NCI-H82 treated with DMSO at 0.1 percent for 48 hours (cell line): ENCODE data around the gene MS4A14.
"Not testable (repeated sequence)": the region's sequence is repeated elsewhere in the genome, so short reads cannot be mapped to it uniquely, and the experiment has no call there.

Experiments used
- DNase-seq: peaks from one replicate; lab custom pipeline; 2025; ENCODE audit not compliant: unreplicated experiment; lab: John Stamatoyannopoulos, UW

MS4A14 gene

DNA sequence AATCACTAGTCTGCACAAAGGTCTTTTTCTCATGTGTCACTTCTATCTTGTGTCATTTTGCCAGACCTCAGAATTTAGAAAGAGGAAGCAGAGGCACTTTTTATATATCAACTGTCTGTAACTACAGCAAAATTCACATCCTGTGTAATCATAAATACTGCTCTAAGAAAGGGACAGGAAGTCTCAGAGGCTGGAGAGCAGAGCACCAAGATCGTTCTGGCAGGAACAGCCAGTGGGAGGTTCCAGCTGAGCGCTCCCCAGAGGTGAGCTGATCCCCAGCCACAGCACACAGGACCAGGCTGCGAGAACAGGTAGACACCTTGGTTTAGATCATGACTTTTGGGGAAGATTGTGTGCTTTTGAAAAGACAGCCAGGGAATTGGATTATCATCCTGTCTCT, 17.9 kb upstream of the MS4A14 start, which contains the start of gene MS4A7:
Gene MS4A7, plus strand, starts transcription at position 179 of the 400 bp plus-strand sequence. CDS start 4,610 bp downstream, outside the sequence.
- no peak for DNase-seq

DNA sequence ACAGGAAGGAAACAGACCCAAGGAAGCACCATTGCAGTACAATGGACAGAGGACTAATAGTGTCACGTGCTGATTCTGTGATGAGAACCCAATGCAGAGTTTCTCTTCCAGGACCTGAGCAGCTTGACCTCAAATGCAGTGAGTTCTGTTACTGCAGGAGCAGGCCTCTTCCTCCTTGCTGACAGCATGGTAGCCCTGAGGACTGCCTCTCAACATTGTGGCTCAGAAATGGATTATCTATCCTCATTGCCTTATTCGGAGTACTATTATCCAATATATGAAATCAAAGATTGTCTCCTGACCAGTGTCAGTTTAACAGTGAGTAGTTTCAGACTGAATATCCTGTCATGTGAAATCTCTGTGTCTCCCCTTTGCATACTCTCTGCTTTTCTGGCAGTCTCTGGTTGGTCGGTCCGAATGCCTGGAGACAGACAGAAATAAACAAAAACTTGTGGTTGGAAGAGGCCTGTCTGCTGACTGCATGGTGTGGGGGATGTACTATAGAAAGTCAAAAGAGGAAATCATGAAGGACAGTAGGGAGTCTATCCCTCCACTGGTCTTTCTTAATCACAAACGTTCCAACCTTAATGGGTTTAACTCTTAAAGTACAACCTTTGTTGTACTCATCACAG, 6.9 kb upstream of the MS4A14 start:
- no peak for DNase-seq

DNA sequence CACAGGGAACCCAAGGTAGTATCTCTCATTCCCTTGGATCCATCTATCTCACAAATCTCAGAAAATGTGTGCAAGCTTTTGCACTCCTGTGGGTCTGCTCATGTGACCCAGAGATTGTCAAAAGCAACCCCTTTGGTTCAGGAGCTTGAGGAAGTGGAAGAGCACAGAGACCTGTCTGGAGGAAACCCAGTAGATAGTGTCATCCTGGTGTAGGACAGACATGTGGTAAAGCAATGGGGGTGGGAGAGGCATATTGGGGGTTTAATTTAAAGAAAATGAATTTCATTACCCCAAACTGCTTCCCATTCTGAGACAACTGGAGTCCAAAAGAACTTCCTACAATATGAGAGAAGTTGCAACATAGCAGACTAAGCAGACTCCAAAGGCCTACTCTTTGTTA, 5.8 kb upstream of the MS4A14 start:
- DNase-seq = no peak

DNA sequence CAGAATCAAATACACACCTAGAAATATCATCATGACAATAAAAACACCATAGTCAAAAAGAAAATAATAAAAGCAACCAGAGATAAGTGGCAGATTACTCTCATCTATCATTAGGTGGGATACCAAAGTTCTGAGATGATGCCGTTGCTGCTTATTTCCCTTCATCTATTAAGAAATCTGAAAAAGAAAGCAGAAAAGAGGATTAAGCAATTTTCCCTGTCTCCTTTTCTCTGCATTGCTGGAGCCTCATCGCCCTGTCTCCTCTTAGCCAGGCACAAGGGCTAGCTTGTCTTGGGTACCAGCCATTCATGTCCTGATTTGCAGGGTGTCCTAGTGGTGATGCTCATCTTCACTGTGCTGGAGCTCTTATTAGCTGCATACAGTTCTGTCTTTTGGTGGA, 3.9 kb upstream of the MS4A14 start:
- DNase-seq = no peak

DNA sequence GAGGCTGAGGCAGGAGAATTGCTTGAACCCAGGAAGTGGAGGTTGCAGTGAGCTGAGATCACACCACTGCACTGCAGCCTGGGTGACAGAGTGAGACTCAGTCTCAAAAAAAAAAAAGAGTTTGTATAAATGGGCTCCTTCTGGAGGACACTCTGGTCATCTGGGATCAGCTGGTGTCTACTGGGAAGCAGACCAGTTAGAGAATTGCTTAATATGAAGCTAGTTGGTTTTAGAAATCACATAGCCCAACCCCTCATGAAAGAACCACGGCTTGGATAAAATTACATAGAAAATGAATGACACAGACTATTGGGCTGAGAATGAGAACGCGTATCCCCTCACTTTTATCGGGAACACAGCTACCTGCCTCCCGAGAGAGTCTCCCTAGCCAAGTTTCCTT, 3.2 kb upstream of the MS4A14 start:
- no peak for DNase-seq

DNA sequence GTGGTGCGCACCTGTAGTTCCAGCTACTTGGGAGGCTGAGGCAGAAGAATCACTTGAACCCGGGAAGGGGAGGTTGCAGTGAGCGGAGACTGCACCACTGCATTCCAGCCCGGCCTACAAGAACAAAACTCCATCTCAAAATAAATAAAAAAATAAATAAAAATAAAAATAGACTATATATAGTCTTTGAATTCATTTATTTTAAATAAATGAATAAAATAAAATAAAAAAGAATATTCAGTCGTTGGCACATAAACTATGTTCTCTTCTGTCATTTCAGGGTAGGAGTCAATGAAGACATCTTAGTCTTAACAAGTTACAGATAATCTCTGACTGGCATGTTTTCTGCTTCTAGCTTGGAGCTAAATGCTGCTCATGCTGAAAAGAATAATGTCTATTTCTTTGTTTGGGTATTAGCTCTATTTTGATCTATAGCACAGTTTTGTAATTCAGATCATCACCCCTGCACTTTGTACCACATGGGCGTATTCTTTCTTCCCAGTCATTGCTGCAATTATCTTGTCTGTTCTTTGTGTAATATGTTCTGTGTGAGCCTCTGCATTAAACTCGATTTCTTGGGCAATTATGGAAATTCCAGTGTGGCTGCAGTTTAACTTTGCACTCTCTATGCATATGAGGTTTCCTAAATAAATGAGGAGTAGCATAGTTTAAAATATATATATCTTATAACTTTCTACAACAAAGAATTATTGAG, 1.4 kb upstream of the MS4A14 start:
- no peak for DNase-seq

DNA sequence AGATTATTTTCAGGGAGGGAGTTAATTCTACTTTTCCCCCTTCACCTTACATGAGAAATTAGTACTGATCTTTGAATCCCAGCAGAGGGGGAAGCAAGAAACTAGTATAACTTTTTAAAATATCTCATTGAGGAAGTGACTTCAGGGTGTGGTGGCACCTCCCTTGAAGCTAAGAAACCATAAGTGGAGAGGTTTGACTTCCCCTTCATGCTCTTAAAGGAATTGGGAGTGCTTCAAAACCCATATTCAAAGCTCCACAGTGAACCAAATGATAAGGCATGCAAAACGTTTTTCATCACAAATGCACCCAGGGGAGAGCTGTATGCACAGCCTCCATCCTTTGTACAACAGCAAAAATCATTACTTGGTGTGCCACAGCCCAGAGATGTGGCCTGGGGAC, 540 bp downstream of the MS4A14 start:
- DNase-seq = no peak

DNA sequence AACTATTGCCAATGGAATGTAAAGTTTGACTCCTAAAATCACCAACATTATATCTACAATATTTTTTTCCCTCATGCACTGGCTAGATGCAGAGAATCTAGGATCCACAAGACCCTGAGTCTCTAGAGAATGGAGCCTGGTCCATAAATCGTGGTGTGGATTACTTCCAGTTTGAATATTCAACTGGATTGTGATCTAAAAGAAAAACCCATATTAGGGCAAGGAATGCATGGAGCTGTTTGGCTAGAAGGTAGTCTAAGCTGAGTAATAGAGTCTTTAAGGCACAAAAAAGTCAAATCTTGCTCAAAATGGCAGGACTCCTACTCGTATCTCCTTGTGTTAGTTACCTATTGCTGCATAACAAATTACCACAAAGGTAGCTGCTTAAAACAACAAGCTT, 23.8 kb downstream of the MS4A14 start:
- DNase-seq = no peak

DNA sequence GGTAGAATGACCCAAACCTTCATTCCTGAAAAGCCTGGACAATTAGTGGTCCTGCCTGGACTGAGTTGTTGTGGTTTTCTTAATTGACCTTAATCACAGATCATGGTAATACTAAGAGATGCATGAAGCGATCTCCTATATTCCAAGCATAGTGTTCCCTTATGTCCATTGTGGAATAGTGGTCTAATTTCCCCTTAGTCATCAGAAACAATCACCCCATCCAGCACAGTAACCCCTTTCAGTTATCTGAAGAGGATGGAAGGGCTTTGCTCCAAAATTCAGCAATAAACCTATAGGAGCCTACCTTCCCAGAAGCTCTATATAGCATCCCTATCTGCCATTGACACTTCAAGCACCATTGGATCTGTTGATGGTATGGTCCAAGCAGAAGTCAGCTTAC, 26.4 kb downstream of the MS4A14 start:
- DNase-seq = no peak

DNA sequence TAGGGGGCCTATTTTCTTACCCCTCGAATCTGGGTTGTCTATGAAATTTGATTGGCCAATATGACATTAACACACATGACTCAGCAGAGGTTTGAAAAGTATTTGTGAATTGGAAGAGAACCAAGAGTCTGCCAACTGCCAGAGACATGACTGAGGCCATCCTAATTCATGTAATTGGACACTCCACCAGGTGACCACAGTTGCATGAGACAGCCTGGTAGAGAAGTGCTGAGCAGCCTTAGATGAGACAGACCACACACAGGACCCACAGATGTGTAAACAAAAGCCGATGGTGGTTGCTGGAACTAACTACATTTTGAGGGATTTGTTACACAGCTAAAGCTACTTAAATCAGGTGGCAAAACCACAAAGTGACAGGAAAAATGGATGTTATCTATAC, 32.3 kb downstream of the MS4A14 start:
- no peak for DNase-seq

DNA sequence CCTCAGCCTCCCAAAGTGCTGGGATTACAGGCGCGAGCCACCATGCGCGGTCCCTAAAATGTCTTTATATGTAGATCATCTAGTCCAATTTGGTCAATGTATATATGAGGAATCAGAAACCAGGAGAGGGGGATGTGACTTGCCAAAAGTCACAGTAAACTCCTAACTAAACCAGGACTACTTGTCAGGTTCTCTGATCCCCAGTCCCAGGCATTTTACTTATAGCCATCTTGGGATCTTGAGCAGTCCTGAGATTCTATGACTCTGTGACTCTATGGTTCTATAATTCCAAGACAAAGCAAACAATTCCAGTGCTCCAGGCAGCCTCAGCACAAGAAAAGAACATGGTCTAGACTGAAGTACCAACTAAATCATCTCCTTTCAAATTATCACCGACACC, 33.0 kb downstream of the MS4A14 start, which contains the start of gene MS4A5:
Gene MS4A5, plus strand, starts transcription at position 301 of the 400 bp plus-strand sequence. CDS start 103 bp downstream, outside the sequence.
- DNase-seq = no peak

DNA sequence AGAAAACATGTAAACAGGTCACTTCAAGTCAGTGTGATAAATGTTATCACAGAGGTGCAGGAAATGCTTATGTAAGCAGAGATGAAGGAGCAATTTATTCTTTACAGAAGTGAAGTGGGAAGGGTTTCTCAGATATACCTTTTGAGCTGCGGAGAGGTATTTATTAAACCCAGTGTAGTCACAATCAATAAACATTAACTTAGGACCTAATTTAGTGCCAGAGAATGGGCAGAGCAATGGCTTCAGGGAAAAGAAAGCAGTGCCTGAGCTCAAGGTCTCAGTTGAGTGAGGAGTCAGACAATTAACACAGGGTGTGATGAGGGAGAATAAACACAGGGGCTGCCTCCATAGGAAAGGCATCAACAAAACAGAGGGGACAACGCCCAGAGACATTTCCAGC, 35.0 kb downstream of the MS4A14 start:
- no peak for DNase-seq

DNA sequence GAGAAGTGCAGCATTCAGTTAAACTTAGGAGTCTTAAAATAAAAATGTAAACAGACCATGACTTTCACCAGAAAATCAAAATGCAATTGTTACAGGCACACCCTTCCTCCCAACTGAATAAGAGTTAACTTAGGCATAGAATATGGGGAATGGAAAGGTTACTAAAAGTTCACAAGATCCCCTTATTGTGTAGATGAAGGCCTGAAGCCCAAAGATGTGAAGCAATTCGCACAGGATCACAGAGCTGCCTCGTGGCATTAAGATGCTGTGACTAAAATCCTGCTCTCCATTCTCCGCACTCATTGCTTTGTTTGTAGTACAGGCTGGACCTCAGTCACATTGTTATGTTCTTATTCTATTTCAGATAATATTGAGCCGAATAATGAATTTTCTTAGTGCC, 37.1 kb downstream of the MS4A14 start:
- no peak for DNase-seq

DNA sequence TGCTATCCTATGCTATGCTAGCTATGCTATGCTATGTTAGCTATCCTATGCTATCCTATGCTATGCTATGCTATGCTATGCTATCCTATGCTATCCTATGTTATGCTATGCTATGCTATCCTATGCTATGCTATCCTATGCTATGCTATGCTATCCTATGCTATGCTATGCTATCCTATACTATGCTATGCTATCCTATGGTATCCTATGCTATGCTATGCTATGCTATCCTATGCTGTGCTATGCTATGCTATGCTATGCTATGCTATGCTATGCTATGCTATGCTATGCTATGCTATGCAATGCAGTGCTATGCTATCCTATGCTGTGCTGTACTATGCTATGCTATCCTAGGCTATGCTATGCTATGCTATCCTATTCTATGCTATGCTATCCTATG, 50.8 kb downstream of the MS4A14 start:
- DNase-seq = no peak

DNA sequence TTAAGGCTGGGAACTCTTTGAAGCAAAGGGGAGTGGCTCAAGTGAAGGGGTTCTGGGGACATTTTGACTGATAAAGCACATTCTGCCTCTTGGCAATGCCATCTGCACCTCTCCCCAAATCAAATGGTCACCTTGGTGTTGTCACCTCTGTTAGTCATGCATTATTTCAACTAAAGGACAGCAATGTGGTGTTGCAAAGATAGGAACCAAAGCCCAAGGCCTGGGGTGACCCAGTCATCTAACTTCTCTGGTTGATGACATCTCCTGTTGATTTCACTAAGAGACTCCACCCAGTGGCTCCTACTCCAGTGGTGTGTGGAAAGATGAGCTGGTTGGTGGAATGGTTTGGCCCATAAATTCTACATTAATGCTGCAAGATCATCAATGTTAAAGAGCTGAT, 51.6 kb downstream of the MS4A14 start:
- DNase-seq = no peak

DNA sequence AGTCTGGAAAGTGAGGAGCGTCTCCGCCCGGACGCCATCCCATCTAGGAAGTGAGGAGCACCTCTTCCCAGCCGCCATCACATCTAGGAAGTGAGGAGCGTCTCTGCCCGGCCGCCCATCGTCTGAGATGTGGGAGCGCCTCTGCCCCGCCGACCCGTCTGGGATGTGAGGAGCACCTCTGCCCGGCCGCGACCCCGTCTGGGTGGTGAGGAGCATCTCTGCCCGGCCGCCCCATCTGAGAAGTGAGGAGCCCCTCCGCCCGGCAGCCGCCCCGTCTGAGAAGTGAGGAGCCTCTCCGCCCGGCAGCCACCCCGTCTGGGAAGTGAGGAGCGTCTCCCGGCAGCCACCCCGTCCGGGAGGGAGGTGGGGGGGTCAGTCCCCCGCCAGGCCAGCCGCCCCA, 54.9 kb downstream of the MS4A14 start:
- not testable (repeated sequence) for DNase-seq

DNA sequence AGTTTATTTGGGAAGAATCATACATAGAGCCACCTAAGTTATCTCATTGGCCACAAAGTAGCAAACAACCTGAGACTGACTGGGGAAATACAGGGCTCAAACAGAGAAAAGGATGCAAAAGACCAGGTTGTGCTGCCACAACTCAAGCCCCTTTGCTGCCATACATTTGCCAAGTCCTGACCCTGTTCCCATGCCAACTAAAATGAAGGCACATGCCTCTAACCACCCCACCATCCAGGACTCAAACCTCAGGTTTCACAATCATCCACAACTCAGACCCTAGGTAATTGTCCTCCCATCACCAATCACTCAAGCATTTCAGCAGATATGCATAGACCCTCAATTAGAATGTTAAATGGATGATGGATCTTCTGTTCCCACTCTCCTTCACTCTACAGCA, 58.0 kb downstream of the MS4A14 start:
- no peak for DNase-seq

DNA sequence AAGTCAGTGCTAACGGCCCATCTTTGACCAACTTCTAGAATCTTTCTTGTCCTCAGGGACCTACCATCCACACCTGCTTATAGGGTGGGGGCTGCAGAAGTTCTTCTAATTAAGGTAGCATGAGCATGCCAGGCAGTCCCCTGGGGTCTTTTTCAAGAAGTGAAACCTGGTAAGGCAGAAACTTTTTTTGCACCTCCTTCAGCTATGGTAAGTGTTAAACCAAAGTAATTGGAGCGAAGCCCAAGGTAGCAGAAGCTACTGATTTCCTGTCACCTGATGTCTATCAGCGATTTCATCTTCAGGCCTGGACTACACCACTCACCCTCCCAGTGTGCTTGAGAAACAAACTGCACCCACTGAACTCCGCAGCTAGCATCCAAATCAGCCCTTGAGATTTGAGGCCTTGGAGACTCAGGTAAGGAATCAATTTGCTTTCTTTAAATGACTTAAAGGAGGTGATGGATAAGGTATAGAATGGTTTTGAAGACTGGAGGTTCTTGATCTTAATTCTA, 59.3 kb downstream of the MS4A14 start, which contains the start of gene MS4A1:
Gene MS4A1, plus strand, starts transcription at position 317 of the 512 bp plus-strand sequence. CDS start 6,528 bp downstream, outside the sequence.
- DNase-seq = no peak

DNA sequence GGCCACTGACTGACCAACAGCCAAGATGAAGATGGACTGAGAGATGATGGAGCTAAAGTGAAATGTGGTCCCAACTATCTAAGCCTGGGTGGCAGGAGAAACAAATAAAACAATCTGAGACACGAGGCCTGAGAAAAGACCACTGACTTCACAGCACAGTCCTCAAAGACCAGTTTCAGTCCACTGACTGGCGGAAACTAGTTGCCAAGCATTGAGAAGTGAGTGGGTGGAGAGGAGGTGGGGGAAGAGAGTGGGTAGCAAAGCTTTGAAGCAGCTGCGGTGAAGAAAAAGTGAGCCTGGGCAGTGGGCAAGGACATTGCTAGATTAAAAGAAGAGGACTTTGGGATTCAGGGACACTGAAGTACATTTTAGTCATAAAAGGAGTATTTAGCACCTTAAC, 61.3 kb downstream of the MS4A14 start:
- DNase-seq = no peak

DNA sequence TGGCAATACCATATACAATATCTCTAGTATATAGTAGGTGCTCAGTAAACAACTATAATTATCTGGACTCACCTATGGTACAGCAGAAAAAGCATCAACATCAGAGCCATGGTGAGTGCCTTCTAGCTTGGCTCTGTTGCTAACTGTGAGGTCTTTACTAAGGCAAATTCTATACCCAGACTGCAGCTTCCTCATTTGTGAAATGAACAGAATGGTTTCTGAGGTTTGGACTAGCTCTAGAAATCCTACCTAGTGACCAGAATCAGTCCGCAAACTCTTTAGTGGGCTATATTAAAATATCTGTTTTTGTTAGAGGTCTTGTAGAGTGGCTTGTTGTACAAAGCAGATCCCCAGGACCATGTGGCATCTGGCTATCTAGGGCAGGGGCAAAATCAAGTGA, 63.1 kb downstream of the MS4A14 start:
- no peak for DNase-seq
